Body of pancreas (tissue), 4 donors: ENCODE data around the gene C1orf52. TPM values are rescaled to one million over a fixed set of nuclear protein-coding genes. Genes with fewer than 3 reads are reported as not detected.

ENCODE experiments used
- ATAC-seq: fragments of 150-250 bp; one replicate; pipeline ENCODE4 v1.9.1; 2016
- DNase-seq, 4 donors: peaks; one replicate each; pipeline ENCODE4 v3.0.0-alpha.2; 2019
- H3K27ac ChIP-seq, 4 donors: fragments of 200-600 bp; sonication (generic); 1 replicate in 3 of 4; 2 replicates in 1 of 4; pipeline versions ENCODE4 v1.5.1 to v1.6.1; 2016 to 2019; ENCODE audit warnings: mild to moderate bottlenecking in 1 of 4, mixed read lengths in 1 of 4, moderate library complexity in 1 of 4
- H3K27me3 ChIP-seq, 2 donors: fragments of 200-600 bp; sonication (generic); one replicate each; pipeline ENCODE4 v1.6.0; 2016; ENCODE audit warnings: mild to moderate bottlenecking in 1 of 2
- H3K36me3 ChIP-seq, 2 donors: fragments of 200-600 bp; sonication (generic); replicated peaks in 1 of 2; 2 replicates each; pipeline ENCODE4 v1.5.1; 2016; ENCODE audit warnings: low read depth in 2 of 2; ENCODE audit not compliant: insufficient read depth in 1 of 2
- H3K4me1 ChIP-seq: fragments of 200-600 bp; sonication (generic); one replicate; pipeline ENCODE4 v1.6.0; 2016
- H3K4me3 ChIP-seq, 2 donors: fragments of 200-600 bp; sonication (generic); 1 replicate in 1 of 2; 2 replicates in 1 of 2; pipeline ENCODE4 v1.5.1; 2016 to 2019
- H3K9me3 ChIP-seq, 3 donors: fragments of 200-600 bp; sonication (generic); 1 replicate in 2 of 3; 2 replicates in 1 of 3; pipeline ENCODE4 v1.5.1; 2016
- CTCF ChIP-seq, 7 experiments: fragments of 450-650 bp in 4 of 7; fragments of 200-600 bp in 3 of 7; sonication (generic) in 3 of 7; IDR thresholded peaks; one replicate each; pipeline ENCODE4 v1.5.1; 2016 to 2019; ENCODE audit warnings: antibody characterized with exemption in 7 of 7
- POLR2A ChIP-seq, 3 donors: fragments of 450-650 bp; IDR thresholded peaks; one replicate each; pipeline ENCODE4 v1.6.1; 2016; ENCODE audit warnings: antibody characterized with exemption in 3 of 3, mild to moderate bottlenecking in 2 of 3
- WGBS, 2 donors: methylation state at CpG; one replicate each; pipeline ENCODE4 v1.1.5; 2017; 5-methylcytosine and 5-hydroxymethylcytosine counted together
- intact Hi-C: fragments of 100-400 bp; cut with DNase I; formaldehyde crosslinking; loops from one replicate; pipeline ENCODE4 v1.15.1; 2023
- total RNA-seq, 2 donors: library from RNA; depleted of rRNA; stranded (reverse); fragments of >200 nt; gene quantifications; one replicate each; pipeline ENCODE4 v1.1.0, GENCODE V29; 2016

Gene C1orf52
- total RNA-seq, 2 donors from 2014 or later = 6.6 to 20.2 TPM

DNA sequence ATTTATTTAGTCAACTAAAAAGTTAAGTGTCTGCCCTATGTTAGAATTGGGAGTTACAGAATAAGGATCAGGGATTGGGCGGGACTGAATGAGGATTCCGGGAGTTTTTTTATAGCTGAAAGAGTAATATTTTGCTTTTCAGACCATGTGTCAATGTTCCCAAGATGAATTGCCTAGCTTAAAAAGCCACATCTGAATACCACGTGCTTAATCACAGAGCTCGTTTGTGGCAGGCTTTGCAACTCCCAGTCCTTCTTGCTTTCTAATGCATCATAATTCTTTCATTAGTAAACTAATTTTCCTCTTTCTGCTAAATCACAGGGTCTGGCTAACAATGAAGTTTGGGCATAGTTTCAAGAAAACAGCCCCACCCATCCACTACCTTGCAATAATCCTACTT lies 21.2 kb upstream of the C1orf52 start:
- TF ChIP-seq CTCF (IDR thresholded peaks at IDR 0.05) (no peak), POLR2A (IDR thresholded peaks at IDR 0.05) (no peak)
- ATAC-seq = no peak
- H3K9me3 ChIP-seq = no peaks in the 10 kb centered on the region
- peaks cover 15% of the 10 kb centered on the region for H3K4me1 ChIP-seq
- no peak overlapping the region for H3K4me3 ChIP-seq
- intact Hi-C loops = no loop called here
- 39 to 41% methylated on average over 4 of the region's 4 CpGs for WGBS, 2 donors
- no peaks in the 10 kb centered on the region for H3K27me3 ChIP-seq
- H3K27ac ChIP-seq = no peak overlapping the region
- no peaks in the 10 kb centered on the region for H3K36me3 ChIP-seq
- DNase-seq = no peak

GRCh38 chr1:85279458-85280080 lies 20.1 kb upstream of the C1orf52 start:
- TF ChIP-seq POLR2A (IDR thresholded peaks at IDR 0.05) = no peak
- TF ChIP-seq CTCF (IDR thresholded peaks at IDR 0.05) = no peak
- no peak for ATAC-seq
- Histone ChIP-seq H3K4me3 (no peak overlapping the region), H3K9me3 (no peaks in the 10 kb centered on the region), H3K4me1 (peaks cover 25% of the 10 kb centered on the region), H3K36me3 (no peaks in the 10 kb centered on the region), H3K27me3 (no peaks in the 10 kb centered on the region), H3K27ac (peak overlapping the region in 1 of 4 donors; percentile 15)
- intact Hi-C loops = no loop called here
- WGBS, 2 donors = 70 to 75% methylated on average over 10 of the region's 10 CpGs
- no peak for DNase-seq

- DNase-seq (peak in 2 of 4 donors; percentile 27 to 54), ATAC-seq (no peak)
- Histone ChIP-seq H3K27me3 (no peaks in the 10 kb centered on the region), H3K4me3 (no peak overlapping the region), H3K4me1 (peaks cover 30% of the 10 kb centered on the region), H3K9me3 (no peaks in the 10 kb centered on the region), H3K27ac (peak overlapping the region in 2 of 4 donors; percentile 15 to 66), H3K36me3 (no peaks in the 10 kb centered on the region)
- WGBS, 2 donors = 16% methylated on average over 2 of the region's 2 CpGs
- intact Hi-C loops = no loop called here
- TF ChIP-seq POLR2A (IDR thresholded peaks at IDR 0.05) = no peak
- TF ChIP-seq CTCF (IDR thresholded peaks at IDR 0.05) = no peak
These were observed 19.4 kb upstream of the C1orf52 start for GRCh38 chr1:85278853-85279314.

DNA sequence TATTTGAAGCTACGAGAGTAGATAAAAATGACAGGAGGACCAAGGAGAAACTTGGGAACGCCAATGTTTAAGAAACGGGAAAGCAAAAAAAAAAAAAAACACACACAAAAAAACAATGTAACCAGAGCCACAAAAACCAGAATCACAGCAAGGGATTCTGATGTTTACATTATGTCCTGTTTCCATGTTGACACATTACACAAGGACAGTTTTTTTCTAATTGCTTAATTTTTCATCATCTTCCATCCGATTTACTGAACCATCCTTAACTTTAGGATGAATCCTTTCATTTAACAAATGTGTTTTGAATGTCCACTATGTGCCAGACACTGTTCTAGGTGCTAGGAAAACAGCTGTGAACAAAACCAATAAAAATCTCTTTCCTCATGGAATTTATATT lies 18.3 kb upstream of the C1orf52 start:
- ATAC-seq = no peak
- 83 to 89% methylated on average over 4 of the region's 4 CpGs for WGBS, 2 donors
- Histone ChIP-seq H3K36me3 (no peaks in the 10 kb centered on the region), H3K4me3 (no peak overlapping the region), H3K4me1 (peaks cover 37% of the 10 kb centered on the region), H3K9me3 (no peaks in the 10 kb centered on the region), H3K27me3 (no peaks in the 10 kb centered on the region), H3K27ac (peak overlapping the region in 1 of 4 donors; percentile 66)
- no peak for DNase-seq
- intact Hi-C loops = no loop called here
- no peak for TF ChIP-seq POLR2A (IDR thresholded peaks at IDR 0.05)
- TF ChIP-seq CTCF (IDR thresholded peaks at IDR 0.05) = no peak
